Measurements from ENCODE around the gene NTN5. TPM values are rescaled to one million over a fixed set of nuclear protein-coding genes. Genes with fewer than 3 reads are reported as not detected.

NTN5 gene, protein sequence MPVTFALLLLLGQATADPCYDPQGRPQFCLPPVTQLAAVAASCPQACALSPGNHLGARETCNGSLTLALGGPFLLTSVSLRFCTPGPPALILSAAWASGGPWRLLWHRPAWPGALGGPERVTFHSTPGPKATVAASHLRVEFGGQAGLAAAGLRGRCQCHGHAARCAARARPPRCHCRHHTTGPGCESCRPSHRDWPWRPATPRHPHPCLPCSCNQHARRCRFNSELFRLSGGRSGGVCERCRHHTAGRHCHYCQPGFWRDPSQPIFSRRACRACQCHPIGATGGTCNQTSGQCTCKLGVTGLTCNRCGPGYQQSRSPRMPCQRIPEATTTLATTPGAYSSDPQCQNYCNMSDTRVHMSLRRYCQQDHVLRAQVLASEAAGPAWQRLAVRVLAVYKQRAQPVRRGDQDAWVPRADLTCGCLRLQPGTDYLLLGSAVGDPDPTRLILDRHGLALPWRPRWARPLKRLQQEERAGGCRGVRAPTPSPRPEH
- 0.14 to 0.26 TPM (median 0.17 TPM) in 4 of 5 replicates, not detected in the other for total RNA-seq (2022; extraction: Qiagen RNA extraction; ENCODE audit: low read depth)

DNA sequence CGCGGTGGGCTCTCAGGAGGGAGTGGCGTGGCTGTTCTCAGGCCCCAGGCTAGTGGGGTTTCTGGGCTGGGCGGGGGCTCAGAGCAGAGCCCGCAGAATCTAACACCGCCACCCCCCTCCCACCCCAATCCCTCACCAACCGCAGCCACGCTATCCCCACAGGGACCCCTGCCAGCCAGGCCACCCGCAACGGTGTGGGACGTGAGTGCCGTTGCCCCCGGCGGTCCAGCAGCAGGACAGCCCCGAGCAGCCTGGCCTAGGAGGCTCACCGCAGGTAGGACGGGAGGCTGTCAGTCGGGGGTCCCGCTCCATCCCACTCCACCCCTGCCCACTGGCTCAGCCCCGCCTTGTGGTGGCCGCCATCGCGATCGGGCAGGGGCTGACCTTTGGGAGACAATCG, at the start of gene NTN5:
Gene NTN5 (minus strand): TSS at position 24 of the 400 bp plus-strand sequence. CDS start 2,031 bp downstream, outside the sequence.

DNA sequence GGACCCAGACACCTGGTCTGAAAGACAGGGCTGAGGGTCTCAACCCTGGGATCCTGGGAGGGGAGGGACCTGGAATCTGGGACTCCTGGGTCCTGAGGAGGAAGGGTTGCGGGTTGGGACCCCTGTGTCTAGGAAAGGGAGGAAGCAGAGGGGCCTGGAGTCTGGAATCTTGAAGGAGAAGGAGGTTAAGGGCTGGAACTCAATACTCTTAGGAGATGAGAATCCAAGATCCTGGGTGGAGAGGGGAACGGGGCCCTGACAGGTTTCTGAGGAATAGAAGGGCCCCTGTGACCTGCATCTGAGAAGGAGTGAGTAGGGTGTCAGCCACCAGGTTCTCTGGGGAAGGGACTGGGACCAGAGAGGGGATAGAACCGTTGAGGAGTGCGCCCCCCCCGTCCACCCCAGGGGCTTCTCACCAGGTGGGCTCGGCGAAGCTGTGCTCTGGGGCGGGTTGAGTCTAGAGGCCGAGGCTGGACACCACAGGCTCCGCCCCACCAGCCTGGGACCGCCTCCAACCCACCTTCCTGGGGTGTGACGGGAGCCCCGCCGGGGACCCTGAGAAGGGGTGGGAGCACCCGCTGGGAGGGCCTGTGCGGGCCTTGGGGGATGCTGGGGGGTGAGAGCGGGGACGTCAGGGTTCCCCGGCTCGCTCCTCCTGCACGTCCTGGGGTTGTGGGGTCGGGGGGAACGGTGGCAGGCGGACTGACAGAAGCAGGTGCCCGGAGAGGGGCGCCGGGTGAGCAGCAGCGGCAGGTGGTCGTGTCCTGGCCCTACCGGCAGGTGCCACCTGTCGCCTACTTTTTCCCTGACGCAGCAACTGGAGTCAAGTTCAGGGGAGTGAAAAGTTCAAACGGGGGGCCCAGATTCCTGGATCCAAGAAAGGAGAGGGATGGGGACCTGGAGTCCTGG, 46.7 kb upstream of the NTN5 start, which contains the start of gene MAMSTR:
Gene MAMSTR (minus strand): TSS at position 463 of the 909 bp plus-strand sequence. CDS start 694 bp downstream, outside the sequence.

DNA sequence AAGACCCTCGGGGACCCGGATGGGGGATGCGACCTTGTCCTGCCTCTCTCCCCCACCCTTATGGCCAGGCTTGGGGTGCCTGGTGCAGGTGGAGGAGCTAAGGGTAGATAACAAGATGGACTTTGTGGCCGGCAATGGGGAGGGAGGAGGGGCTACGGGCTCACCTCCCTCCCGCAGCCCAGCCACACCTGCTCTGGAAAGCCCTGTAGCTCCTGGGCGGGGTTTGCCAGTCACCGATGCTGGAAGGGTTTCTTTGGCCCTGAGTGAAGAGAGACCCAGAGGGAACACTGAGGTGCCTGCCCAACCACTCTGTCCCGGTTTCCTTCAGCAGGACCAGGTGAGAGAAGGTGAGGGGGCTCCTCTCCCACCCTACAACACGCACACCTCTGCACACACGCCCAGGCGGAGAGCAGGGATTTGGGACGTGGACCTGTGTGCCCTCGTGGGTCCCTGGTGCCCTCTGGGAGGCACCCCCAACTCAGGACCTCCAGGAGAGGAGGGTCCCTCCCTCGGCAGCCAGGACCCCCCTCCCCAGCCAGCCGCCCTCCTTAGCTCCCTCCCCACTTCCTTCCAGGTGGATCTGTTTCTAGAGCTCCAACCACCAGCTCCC, 23.0 kb upstream of the NTN5 start, which contains the start of gene FUT2:
Gene FUT2 (plus strand): TSS at position 229 of the 610 bp plus-strand sequence. CDS start 6,986 bp downstream, outside the sequence.

DNA sequence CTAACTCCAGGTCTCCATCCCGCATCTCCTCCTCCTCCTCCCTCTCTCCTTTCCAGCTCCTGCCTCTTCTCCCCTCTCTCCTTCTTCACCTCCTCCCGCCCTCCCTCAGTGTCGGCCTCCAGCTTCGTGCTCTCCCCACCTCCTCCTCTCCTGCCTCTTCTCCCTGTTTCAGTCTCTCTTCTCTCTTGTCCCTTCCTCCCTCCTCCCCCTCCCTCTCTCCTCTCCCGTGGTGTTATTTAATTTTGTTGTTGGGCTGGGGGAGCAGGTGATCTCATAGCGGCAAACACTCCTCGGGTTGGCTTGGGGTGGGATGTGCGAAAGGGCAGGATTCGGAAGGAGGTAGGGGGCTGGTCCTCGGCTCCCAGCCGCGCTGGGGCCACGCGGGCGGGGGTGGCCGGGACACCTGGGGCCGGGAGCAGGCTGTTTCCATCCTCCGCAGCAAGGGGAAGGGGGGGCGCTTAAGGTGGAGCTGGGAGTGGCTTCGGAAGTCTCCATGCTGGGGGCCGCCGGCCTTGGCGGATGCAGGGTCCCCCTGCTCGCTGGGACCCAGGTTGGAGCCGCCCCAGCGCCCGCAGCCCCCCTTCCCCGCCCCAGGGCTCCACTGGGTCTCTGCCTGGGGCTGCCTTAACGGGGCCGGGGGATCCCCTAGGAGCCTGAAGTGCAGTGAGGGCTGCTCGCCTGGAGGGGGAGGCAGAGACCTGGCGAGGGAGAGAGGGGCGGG, 26.7 kb downstream of the NTN5 start, which contains the start of gene CA11:
Gene CA11 (minus strand): TSS at position 187 of the 721 bp plus-strand sequence. CDS start 555 bp downstream, outside the sequence.

GRCh38 chr19:48636859-48637448, 35.9 kb downstream of the NTN5 start, which contains the start of gene DBP:
Gene DBP (minus strand): TSS chr19:48637379. CDS start chr19:48636994, 385 bp downstream.

DNA sequence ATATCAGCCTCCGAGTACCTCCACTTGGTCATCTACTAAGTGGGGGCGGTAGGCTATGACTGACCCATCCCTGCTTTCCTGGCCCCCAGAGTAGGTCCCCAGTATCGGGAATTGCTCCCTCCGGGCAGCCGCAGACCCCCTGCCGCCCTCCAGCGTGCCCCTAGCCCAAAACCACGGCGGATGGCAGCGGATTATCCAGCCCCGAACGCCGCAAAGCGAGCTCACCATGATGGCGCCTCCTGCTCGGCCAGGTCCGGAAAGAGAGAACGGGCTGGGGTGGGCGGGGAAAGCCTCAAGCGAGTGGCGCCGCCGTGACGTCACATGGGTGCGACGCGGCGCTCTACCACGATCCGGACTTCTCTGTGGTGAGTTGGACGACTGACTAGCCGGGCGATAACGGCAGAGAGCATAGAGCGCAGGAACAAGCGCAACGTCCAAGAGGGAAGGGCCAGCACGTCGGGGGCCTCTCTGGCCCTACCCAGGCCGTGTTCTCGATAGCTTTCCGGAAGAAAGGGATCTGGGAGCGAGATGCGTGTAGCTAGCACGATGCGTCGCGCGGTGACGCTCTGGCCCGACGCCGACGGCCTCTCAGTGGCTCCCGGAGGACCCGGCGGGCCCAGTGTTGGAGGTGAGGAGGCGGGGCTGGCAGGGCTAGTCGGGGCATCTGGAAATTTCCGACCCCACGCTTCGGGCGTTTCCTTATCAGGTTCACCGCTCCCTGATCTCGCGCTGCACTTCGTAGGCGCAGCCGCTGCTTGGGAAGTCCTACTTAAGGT, 53.7 kb downstream of the NTN5 start, which contains the start of the genes RPL18 and SPHK2:
Gene RPL18 (minus strand): TSS at position 263 of the 776 bp plus-strand sequence. CDS start 35 bp downstream, at position 228.
Gene SPHK2 (plus strand): TSS at position 591 of the 776 bp plus-strand sequence. CDS start 1,009 bp downstream, outside the sequence.

GRCh38 chr19:48614436-48615230, 58.2 kb downstream of the NTN5 start, which contains the start of gene FAM83E:
Gene FAM83E (minus strand): TSS chr19:48615076. CDS start chr19:48613372, 1,704 bp downstream.

Other genes with a start within 250 kb of the NTN5 start
- 103 to 135 TPM (median 120 TPM) in 5 replicates for gene GRWD1, start 227.0 kb downstream of the NTN5 start, total RNA-seq (2022; extraction: Qiagen RNA extraction; ENCODE audit: low read depth)
- 1.1 to 2.5 TPM (median 1.5 TPM) in 5 replicates for gene KCNJ14, start 217.4 kb downstream of the NTN5 start, total RNA-seq (2022; extraction: Qiagen RNA extraction; ENCODE audit: low read depth)
- gene CYTH2, start 203.6 kb downstream of the NTN5 start, total RNA-seq (2022; extraction: Qiagen RNA extraction; ENCODE audit: low read depth): 52.6 to 56.4 TPM (median 53.6 TPM) in 5 replicates
- gene LMTK3, start 161.2 kb downstream of the NTN5 start, total RNA-seq (2022; extraction: Qiagen RNA extraction; ENCODE audit: low read depth): 2.4 to 4.8 TPM (median 3.8 TPM) in 5 replicates
- gene SULT2B1, start 120.8 kb downstream of the NTN5 start, total RNA-seq (2022; extraction: Qiagen RNA extraction; ENCODE audit: low read depth): 14.7 to 18.6 TPM (median 15.6 TPM) in 5 replicates
- 0.11 TPM in 1 of 5 replicates, not detected in the others for gene SPACA4, start 66.3 kb downstream of the NTN5 start, total RNA-seq (2022; extraction: Qiagen RNA extraction; ENCODE audit: low read depth)
- gene FAM83E, start 57.9 kb downstream of the NTN5 start, total RNA-seq (2022; extraction: Qiagen RNA extraction; ENCODE audit: low read depth): 0.14 to 0.40 TPM (median 0.22 TPM) in 4 of 5 replicates, not detected in the other
- gene RPL18, start 53.8 kb downstream of the NTN5 start, total RNA-seq (2022; extraction: Qiagen RNA extraction; ENCODE audit: low read depth): 2,901 to 3,964 TPM (median 3,248 TPM) in 5 replicates
- gene SPHK2, start 53.5 kb downstream of the NTN5 start, total RNA-seq (2022; extraction: Qiagen RNA extraction; ENCODE audit: low read depth): 11.8 to 18.9 TPM (median 14.1 TPM) in 5 replicates
- gene DBP, start 35.6 kb downstream of the NTN5 start, total RNA-seq (2022; extraction: Qiagen RNA extraction; ENCODE audit: low read depth): 1.5 to 2.6 TPM (median 2.2 TPM) in 5 replicates
- gene CA11, start 26.8 kb downstream of the NTN5 start, total RNA-seq (2022; extraction: Qiagen RNA extraction; ENCODE audit: low read depth): 8.5 to 11.3 TPM (median 9.8 TPM) in 5 replicates
- gene FUT2, start 23.0 kb upstream of the NTN5 start, total RNA-seq (2022; extraction: Qiagen RNA extraction; ENCODE audit: low read depth): not detected in 5 replicates
- gene MAMSTR, start 46.7 kb upstream of the NTN5 start, total RNA-seq (2022; extraction: Qiagen RNA extraction; ENCODE audit: low read depth): 0.28 to 0.51 TPM (median 0.48 TPM) in 5 replicates
- 0.19 to 0.53 TPM (median 0.41 TPM) in 5 replicates for gene RASIP1, start 67.6 kb upstream of the NTN5 start, total RNA-seq (2022; extraction: Qiagen RNA extraction; ENCODE audit: low read depth)
- not detected in 5 replicates for gene IZUMO1, start 73.9 kb upstream of the NTN5 start, total RNA-seq (2022; extraction: Qiagen RNA extraction; ENCODE audit: low read depth)
- gene FUT1, start 79.6 kb upstream of the NTN5 start, total RNA-seq (2022; extraction: Qiagen RNA extraction; ENCODE audit: low read depth): 0.06 to 0.09 TPM (median 0.08 TPM) in 5 replicates
- gene FGF21, start 82.5 kb upstream of the NTN5 start, total RNA-seq (2022; extraction: Qiagen RNA extraction; ENCODE audit: low read depth): not detected in 5 replicates
- 52.3 to 64.8 TPM (median 56.8 TPM) in 5 replicates for gene BCAT2, start 138.0 kb upstream of the NTN5 start, total RNA-seq (2022; extraction: Qiagen RNA extraction; ENCODE audit: low read depth)
- gene HSD17B14, start 163.5 kb upstream of the NTN5 start, total RNA-seq (2022; extraction: Qiagen RNA extraction; ENCODE audit: low read depth): 12.2 to 15.1 TPM (median 14.1 TPM) in 5 replicates
- gene PLEKHA4, start 195.6 kb upstream of the NTN5 start, total RNA-seq (2022; extraction: Qiagen RNA extraction; ENCODE audit: low read depth): 1.7 to 2.7 TPM (median 1.9 TPM) in 5 replicates
- gene PPP1R15A, start 199.4 kb upstream of the NTN5 start, total RNA-seq (2022; extraction: Qiagen RNA extraction; ENCODE audit: low read depth): 91.5 to 154 TPM (median 107 TPM) in 5 replicates
- not detected in 5 replicates for gene TULP2, start 225.7 kb upstream of the NTN5 start, total RNA-seq (2022; extraction: Qiagen RNA extraction; ENCODE audit: low read depth)
- gene NUCB1, start 227.3 kb upstream of the NTN5 start, total RNA-seq (2022; extraction: Qiagen RNA extraction; ENCODE audit: low read depth): 190 to 222 TPM (median 195 TPM) in 5 replicates